ACC112 (cell line): ENCODE data around the gene HDAC4.

Source experiments
- H2AFZ ChIP-seq: fragments of 200-600 bp; sonication (generic); one replicate; pipeline ENCODE4 v1.6.0; 2017; ENCODE audit warnings: antibody characterized with exemption, low read length; ENCODE audit not compliant: unreplicated experiment
- H3K27ac ChIP-seq: fragments of 200-600 bp; sonication (generic); 2 replicates; pipeline ENCODE4 v1.5.1; 2014; ENCODE audit warnings: low read depth, mild to moderate bottlenecking, antibody characterized with exemption, low read length, moderate library complexity
- H3K27me3 ChIP-seq: fragments of 200-600 bp; sonication (generic); 2 replicates; pipeline ENCODE4 v1.6.1; 2014; ENCODE audit warnings: mild to moderate bottlenecking, antibody characterized with exemption, low read length, moderate library complexity, mixed read lengths; ENCODE audit not compliant: insufficient read depth
- H3K36me3 ChIP-seq: fragments of 200-600 bp; sonication (generic); 2 replicates; pipeline ENCODE4 v1.6.1; 2016; ENCODE audit warnings: mild to moderate bottlenecking, antibody characterized with exemption, low read length, moderate library complexity, mixed read lengths; ENCODE audit not compliant: insufficient read depth
- H3K4me1 ChIP-seq: fragments of 200-600 bp; sonication (generic); one replicate; pipeline ENCODE4 v1.6.1; 2016; ENCODE audit warnings: low read length, mixed read lengths; ENCODE audit not compliant: insufficient read depth, unreplicated experiment, control insufficient read depth
- H3K4me3 ChIP-seq: fragments of 200-600 bp; sonication (generic); 2 replicates; pipeline ENCODE4 v1.5.1; 2014; ENCODE audit warnings: mild to moderate bottlenecking, low read depth, low read length
- H3K79me2 ChIP-seq: fragments of 200-600 bp; sonication (generic); one replicate; pipeline ENCODE4 v1.6.0; 2016; ENCODE audit warnings: low read length; ENCODE audit not compliant: control insufficient read depth, unreplicated experiment, insufficient read depth

Gene HDAC4

DNA sequence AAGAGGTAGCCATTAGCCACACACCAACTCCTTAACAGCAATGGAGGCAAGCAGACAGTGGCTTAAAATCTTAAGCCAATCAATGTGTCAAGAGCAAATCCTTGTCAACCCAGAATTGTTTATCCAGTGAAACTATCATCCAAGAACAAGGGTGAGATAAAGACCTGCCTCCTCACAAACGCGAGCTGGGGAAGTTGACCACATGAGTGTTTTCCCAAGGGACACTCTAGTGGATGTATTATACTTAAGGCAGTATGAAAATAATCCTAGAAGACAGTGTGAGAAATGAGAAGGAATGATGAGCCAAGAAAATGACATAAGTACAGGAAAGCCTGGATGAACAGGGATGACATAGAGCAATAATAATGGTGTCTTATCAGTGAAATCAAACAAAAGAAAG lies 343.3 kb downstream of the HDAC4 start:
- Histone ChIP-seq H2AFZ (no peak overlapping the region), H3K27ac (no peak overlapping the region), H3K27me3 (no peaks in the 10 kb centered on the region), H3K4me3 (no peak overlapping the region), H3K4me1 (no peaks in the 10 kb centered on the region), H3K36me3 (peaks cover 4% of the 10 kb centered on the region; the same call in 1 of the 2 replicates), H3K79me2 (no peaks in the 10 kb centered on the region)

- peaks cover 9% of the 10 kb centered on the region; the same call in 1 of the 2 replicates for H3K36me3 ChIP-seq
These were observed 344.2 kb downstream of the HDAC4 start for GRCh38 chr2:239056611-239057010.

GRCh38 chr2:239055756-239056493 lies 344.9 kb downstream of the HDAC4 start:
- Histone ChIP-seq H3K27me3 (no peaks in the 10 kb centered on the region), H3K79me2 (no peaks in the 10 kb centered on the region), H2AFZ (no peak overlapping the region), H3K4me1 (no peaks in the 10 kb centered on the region), H3K36me3 (peaks cover 9% of the 10 kb centered on the region; the same call in 1 of the 2 replicates), H3K4me3 (no peak overlapping the region), H3K27ac (no peak overlapping the region)

More at GRCh38 chr2:239056611-239057010, 344.2 kb downstream of the HDAC4 start:
- Histone ChIP-seq H3K4me3 (no peak overlapping the region), H3K79me2 (no peaks in the 10 kb centered on the region), H3K4me1 (no peaks in the 10 kb centered on the region), H3K27me3 (no peaks in the 10 kb centered on the region), H2AFZ (no peak overlapping the region), H3K27ac (no peak overlapping the region)

DNA sequence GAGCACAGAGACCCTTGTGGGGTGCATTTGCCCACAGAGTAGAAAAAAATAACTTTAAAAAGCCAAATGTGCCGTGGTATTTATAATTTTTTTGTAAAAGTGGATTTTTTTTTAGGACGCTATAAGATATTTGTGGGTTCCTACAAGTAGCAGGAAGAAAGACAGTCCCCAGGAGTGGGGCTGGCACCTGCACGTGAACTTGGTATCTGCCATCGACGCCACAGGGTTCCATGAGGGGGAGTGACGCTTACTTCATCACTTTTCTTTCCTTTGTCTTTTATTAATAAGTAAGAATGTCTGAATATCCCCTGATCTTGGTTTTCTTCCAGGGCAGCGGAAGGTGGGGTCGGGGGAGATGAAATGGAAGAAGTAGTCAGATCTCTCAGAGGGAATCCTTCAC lies 345.9 kb downstream of the HDAC4 start:
- no peaks in the 10 kb centered on the region for H3K27me3 ChIP-seq
- no peak overlapping the region for H3K27ac ChIP-seq
- no peak overlapping the region for H3K4me3 ChIP-seq
- H3K36me3 ChIP-seq = peaks cover 12% of the 10 kb centered on the region; the same call in 1 of the 2 replicates
- H3K79me2 ChIP-seq = no peaks in the 10 kb centered on the region
- no peak overlapping the region for H2AFZ ChIP-seq
- H3K4me1 ChIP-seq = peaks cover under 1% of the 10 kb centered on the region

DNA sequence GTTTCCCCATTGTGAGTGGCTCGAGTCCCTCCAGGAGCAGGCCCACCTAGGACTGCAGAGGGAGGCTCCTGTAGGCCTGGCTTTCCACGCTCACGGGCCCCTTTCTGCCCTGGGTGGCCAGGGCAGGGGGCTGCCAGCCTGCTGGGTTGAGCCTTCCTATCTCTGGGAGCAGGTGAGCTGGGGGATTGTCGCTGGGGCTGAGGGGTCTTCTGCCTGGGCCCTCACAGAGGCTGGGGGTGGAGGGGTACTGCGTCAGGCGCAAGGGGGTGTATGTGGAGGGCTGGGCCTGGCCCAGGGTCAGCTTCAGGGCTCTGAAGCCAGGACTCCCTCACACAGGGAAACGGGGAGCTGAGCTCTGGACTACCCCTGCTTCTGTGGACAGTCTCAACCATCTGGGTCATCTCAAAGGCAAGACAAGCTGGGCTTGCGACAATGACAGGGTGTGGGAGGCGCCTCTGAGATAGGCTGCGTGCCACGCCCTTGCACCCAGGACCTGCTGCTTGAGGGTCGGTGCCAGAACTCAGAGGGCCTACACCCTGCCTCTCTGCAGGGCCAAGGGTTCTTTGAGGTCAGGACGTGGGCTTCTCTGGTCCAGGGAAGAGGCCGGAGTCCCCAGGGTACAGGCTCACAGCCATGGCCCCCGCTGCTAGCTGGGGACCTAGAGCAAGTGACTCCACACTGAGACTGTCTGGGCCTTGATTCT lies 346.9 kb downstream of the HDAC4 start:
- H3K79me2 ChIP-seq = no peaks in the 10 kb centered on the region
- H3K27ac ChIP-seq = no peak overlapping the region
- no peak overlapping the region for H3K4me3 ChIP-seq
- H3K4me1 ChIP-seq = peaks cover 8% of the 10 kb centered on the region
- peaks cover 13% of the 10 kb centered on the region; the same call in 1 of the 2 replicates for H3K36me3 ChIP-seq
- no peak overlapping the region for H2AFZ ChIP-seq
- no peaks in the 10 kb centered on the region for H3K27me3 ChIP-seq

GRCh38 chr2:239052798-239053665 lies 347.8 kb downstream of the HDAC4 start:
- H2AFZ ChIP-seq = no peak overlapping the region
- H3K27ac ChIP-seq = no peak overlapping the region
- H3K4me3 ChIP-seq = no peak overlapping the region
- peaks cover 11% of the 10 kb centered on the region for H3K4me1 ChIP-seq
- no peaks in the 10 kb centered on the region for H3K79me2 ChIP-seq
- H3K27me3 ChIP-seq = no peaks in the 10 kb centered on the region
- peaks cover 15% of the 10 kb centered on the region; the same call in 1 of the 2 replicates for H3K36me3 ChIP-seq

DNA sequence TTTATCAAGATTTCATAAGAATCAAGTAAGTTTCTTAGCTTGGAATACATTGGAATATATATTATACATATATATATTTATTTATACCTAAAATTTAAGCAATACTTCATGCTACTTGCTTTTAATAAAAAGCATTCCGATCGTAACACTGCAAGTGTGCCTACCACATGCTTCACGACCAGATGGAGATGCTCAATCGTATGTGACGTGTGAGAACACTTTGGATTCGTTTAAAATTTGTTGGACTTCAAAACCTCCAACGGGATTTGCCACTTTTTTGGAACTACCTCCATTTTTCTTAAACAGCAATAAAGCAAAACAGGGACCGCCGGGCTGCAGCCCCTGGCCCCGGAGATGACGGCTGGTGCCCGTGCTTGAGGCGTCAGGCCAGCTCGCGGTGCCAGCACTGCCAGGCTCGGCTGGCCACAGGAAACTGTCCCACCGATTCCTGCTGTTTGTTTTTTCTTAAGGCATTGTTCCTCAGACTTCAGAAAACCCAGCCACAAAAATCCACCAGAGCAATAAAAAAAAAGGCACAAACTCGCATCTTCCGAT lies 348.9 kb downstream of the HDAC4 start:
- Histone ChIP-seq H2AFZ (no peak overlapping the region), H3K79me2 (no peaks in the 10 kb centered on the region), H3K36me3 (peaks cover 17% of the 10 kb centered on the region; the same call in 1 of the 2 replicates), H3K27ac (no peak overlapping the region), H3K4me3 (no peak overlapping the region), H3K27me3 (no peaks in the 10 kb centered on the region), H3K4me1 (peaks cover 11% of the 10 kb centered on the region)

DNA sequence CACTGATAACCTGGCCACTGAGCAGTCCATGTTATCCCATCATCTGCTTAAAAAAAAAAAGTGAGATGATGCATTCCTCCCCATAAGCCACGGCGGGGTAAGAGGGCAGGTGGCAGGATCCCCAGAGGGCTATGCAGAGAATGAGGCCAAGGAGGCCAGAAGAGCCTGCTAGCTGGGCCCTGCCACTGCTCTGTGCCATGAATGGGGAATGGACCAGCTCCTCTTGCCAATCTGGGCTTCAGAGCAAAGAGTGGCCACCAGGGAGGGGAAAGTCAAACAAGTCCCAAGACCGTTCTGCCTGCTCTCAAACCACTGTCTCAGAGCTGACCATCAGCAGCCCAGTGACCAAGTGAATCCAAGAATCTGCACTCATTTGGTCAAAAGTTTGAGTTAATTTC lies 350.6 kb downstream of the HDAC4 start:
- Histone ChIP-seq H3K4me3 (no peak overlapping the region), H3K79me2 (no peaks in the 10 kb centered on the region), H3K27ac (no peak overlapping the region), H3K27me3 (no peaks in the 10 kb centered on the region), H2AFZ (no peak overlapping the region), H3K36me3 (peaks cover 13% of the 10 kb centered on the region; the same call in 1 of the 2 replicates), H3K4me1 (peaks cover 11% of the 10 kb centered on the region)

GRCh38 chr2:239049421-239050251 lies 351.2 kb downstream of the HDAC4 start:
- no peak overlapping the region for H2AFZ ChIP-seq
- H3K36me3 ChIP-seq = peaks cover 13% of the 10 kb centered on the region; the same call in 1 of the 2 replicates
- peaks cover 11% of the 10 kb centered on the region for H3K4me1 ChIP-seq
- H3K79me2 ChIP-seq = no peaks in the 10 kb centered on the region
- no peak overlapping the region; the same call in 1 of the 2 replicates for H3K4me3 ChIP-seq
- no peaks in the 10 kb centered on the region for H3K27me3 ChIP-seq
- H3K27ac ChIP-seq = 0 out of 2 replicates have a peak overlapping the region, but pooled peaks have one; percentile 23
